Hippocampal formation (tissue), 2 donors: ENCODE data around the gene TRAF2.

Experiments used
- DNase-seq, 2 donors: peaks; one replicate each; lab custom pipeline; 2025; lab: John Stamatoyannopoulos, UW

TRAF2 gene

GRCh38 chr9:136913701-136914438, 27.6 kb downstream of the TRAF2 start:
- no peak for DNase-seq

- no peak for DNase-seq
These were observed 29.5 kb downstream of the TRAF2 start for GRCh38 chr9:136915632-136916329.

- DNase-seq: no peak
These were observed 30.2 kb downstream of the TRAF2 start for GRCh38 chr9:136916330-136917184.

- no peak for DNase-seq
These were observed 31.6 kb downstream of the TRAF2 start for GRCh38 chr9:136917902-136918301.

GRCh38 chr9:136920069-136920468, 33.8 kb downstream of the TRAF2 start:
- no peak for DNase-seq

- DNase-seq: no peak
These were observed 34.5 kb downstream of the TRAF2 start for GRCh38 chr9:136920734-136921231.

- no peak for DNase-seq
These were observed 35.0 kb downstream of the TRAF2 start for GRCh38 chr9:136921307-136921706.

- DNase-seq: no peak
These were observed 35.4 kb downstream of the TRAF2 start for GRCh38 chr9:136921718-136922117.

GRCh38 chr9:136922540-136922939, 36.2 kb downstream of the TRAF2 start:
- DNase-seq: no peak

- DNase-seq: no peak
These were observed 37.6 kb downstream of the TRAF2 start for GRCh38 chr9:136923881-136924280.

- DNase-seq: no peak
These were observed 39.3 kb downstream of the TRAF2 start for GRCh38 chr9:136925414-136926153.

- DNase-seq: no peak
These were observed 39.9 kb downstream of the TRAF2 start for GRCh38 chr9:136926154-136926704.

- no peak for DNase-seq
These were observed 40.4 kb downstream of the TRAF2 start for GRCh38 chr9:136926749-136927148.

- no peak for DNase-seq
These were observed 41.3 kb downstream of the TRAF2 start for GRCh38 chr9:136927343-136928271.

GRCh38 chr9:136928591-136928990, 42.3 kb downstream of the TRAF2 start:
- no peak for DNase-seq

GRCh38 chr9:136930014-136930413, 43.7 kb downstream of the TRAF2 start:
- DNase-seq: no peak

GRCh38 chr9:136931611-136932130, 45.4 kb downstream of the TRAF2 start:
- DNase-seq: no peak

- DNase-seq: no peak
These were observed 48.0 kb downstream of the TRAF2 start for GRCh38 chr9:136934277-136934676.

- no peak for DNase-seq
These were observed 49.3 kb downstream of the TRAF2 start for GRCh38 chr9:136935651-136936050.

- DNase-seq: no peak
These were observed 50.4 kb downstream of the TRAF2 start for GRCh38 chr9:136936645-136937170.
